Dermis microvascular lymphatic vessel endothelial cell (primary cell): ENCODE data around the gene ITPR2. TPM values are rescaled to one million over a fixed set of nuclear protein-coding genes. Genes with fewer than 3 reads are reported as not detected.

Experiments
- DNase-seq, 2 donors: peaks; one replicate each; pipeline versions ENCODE4 v3.0.0 to v3.0.0-alpha.2; 2010; ENCODE audit warnings: low read depth in 2 of 2
- total RNA-seq: library from RNA; depleted of rRNA; stranded (reverse); fragments of >200 nt; gene quantifications from 2 replicates; pipeline ENCODE4 v1.2.1, GENCODE V29; 2014

The ITPR2 gene
- total RNA-seq, 1 donor from 2014 or later: 28.0 TPM

DNA sequence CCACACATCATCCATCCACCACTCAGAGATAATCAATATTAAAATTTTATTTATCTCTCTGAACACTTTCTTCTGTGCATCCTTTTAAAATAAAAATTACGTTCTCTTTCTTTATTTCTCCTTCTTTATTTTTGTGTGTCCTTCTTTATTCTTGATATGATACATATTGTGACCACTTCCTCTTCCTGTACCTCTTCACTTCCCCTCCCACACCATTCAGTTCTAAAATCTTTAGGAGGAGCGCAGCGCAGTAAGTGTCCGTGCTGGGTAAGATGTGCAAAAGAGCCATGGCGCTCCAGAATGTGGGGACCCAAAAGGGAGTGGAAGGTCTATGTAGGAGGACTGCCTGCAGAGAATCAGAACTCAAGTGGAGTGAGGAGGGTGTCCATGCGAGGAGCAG, 256.7 kb downstream of the ITPR2 start:
- DNase-seq: no peak

DNA sequence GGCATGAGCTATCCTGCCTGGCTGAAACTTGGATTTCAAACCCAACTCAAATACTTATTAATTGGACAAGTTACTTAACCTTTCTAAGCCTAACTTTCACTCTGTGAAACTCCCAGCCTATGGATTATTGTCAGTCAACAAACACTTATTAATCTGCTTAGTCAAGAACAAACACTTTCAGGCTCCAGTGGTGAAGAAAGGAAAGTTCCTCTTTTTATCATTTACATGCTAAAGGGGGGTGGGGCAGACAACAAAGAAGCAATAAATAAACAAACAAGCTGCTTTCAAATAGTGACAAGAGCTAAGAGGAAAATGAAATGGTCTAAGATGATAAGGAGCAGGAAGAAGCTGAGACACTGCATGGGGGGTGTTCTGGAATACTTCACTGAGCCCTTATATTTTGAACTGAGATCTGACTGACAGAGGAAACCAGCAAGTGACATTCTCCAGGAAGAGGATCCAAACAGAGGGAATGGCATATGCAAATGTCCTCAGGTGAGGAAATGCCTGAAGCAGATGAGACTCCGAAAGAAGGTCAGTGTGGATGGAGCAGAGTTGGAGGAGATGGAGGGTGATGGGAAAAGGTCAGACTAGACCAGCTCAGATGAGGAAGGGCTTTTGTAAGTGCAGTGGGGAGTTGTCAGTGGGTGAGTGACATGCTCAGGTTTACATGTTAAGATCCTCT, 259.6 kb downstream of the ITPR2 start:
- DNase-seq: no peak

DNA sequence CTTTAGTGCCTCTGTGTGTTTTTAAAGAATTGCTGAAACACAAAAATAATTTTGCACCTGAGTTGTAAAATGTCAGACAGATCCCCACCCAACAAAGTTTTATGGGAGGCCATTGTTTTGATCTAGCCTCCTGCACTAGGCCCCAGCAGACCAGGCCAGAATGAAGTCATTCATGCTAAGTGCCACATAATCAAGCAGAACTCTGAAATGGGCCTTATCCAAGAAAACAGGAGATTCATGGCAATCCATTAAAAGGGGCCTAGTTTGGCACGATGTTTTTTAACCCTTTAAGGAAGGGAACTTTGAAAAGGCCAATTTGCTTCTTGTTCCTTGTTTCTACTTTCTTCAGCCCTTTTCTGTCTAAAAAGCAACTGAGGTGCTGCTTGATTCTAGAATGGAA, 260.9 kb downstream of the ITPR2 start:
- no peak for DNase-seq

DNA sequence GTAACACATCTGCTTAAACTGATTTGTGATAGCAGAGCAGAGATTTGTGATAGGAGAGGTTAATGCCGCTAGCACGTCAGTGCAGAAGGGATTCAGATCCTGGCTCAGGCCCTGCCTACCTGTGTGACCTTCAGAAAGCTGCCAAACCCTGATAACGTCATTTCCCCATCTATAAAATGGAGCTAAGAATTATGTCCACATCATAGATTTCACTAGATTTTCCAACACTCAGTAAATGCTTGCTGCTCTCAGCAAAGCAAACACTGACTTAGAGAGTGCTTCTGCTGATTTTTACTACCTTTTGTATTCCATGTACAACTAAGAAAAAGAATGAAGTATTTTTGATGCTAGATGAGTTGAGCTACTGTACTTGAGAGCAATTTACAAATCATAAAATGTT, 261.4 kb downstream of the ITPR2 start:
- DNase-seq: no peak

DNA sequence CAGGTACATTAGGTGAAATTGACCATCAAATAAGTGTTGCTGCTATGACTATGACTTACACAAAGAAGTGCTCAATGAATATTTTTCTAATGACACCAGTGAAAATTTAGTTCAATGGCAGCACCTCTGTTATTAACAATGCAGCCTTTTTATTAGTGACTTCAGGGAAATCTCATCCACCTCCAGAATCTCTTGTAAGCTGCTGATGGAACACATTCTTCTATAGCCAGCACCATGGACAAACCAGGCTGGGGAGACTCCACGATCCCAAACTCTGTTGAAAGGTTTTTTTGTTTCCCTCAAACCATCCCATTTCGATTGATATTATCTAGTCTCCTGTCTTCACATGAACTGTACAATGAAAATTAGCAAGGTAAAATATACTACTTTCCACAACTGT, 265.9 kb downstream of the ITPR2 start:
- DNase-seq: no peak

DNA sequence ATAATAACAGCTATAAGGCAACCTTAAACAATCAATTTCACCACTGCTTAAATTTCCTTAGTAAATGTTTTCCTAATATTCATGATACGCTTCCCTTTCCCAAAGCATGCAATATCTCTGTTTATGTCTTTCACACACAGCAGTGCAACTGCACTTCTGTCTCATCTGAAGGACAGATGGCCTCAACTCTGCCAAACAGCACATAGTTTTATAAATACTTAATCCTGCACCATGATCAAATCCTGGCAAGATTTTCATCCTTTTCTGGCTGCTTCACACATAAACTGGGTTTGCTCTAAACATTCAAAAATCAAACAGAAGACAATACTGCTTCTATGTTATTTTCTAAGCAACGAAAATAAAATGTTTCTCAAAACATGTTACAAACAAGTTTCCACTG, 266.3 kb downstream of the ITPR2 start:
- no peak for DNase-seq

DNA sequence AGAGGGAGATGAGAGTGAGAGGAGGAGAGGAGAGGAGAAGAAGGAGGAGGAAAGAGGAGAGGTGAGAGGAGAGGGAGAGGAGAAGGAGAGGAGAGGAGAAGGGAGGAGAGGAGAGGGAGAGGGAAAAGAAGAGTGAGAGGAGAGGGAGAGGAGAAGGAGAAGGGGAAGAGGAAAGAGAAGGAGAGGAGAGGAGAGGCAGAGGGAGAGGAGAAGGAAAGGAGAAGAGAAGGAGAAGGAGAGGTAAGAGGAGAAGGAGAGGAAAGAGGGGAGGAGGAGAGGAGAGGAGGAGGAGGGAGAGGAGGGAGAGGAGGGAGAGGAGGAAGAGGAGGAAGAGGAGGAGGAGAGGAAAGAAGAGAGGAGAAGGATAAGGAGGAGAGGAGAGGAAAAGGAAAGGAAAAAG, 266.8 kb downstream of the ITPR2 start:
- no peak for DNase-seq

DNA sequence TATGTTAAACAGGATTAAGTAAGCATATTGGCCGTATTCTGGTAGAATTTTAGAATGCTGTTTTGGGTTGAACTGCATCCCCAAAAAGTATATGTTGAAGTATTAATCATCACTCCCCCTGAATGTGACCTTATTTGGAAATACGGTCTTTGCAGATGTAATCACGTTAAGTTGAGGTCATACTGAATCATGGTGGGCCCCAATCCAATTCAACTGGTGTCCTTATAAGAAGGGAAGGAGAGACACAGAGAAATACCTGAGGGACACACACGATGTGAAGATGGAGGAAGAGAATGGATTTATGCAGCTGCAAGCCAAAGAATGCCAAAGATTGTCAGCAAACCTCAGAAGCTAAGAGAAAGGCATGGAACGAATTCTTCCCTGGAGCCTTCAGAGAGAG, 268.6 kb downstream of the ITPR2 start:
- DNase-seq: no peak

DNA sequence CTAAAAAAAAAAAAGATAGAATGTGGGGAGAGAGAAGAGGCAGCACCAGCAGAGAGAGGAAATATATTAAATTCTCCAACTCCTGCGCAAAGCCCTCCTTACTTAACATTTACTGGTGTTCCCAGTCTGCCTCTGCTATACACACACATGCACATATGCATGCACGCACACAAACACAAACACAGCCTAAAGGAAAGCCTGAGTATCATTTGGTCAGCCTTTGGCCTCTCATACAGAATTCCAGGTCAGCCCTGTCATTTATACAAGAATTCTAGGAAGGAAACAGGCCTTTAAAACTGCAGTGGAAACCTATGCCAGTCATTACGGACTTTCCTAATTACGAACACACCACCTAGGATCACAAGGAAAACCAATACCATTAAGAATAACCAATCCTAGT, 269.4 kb downstream of the ITPR2 start:
- peak; percentile 28 to 58 for DNase-seq

DNA sequence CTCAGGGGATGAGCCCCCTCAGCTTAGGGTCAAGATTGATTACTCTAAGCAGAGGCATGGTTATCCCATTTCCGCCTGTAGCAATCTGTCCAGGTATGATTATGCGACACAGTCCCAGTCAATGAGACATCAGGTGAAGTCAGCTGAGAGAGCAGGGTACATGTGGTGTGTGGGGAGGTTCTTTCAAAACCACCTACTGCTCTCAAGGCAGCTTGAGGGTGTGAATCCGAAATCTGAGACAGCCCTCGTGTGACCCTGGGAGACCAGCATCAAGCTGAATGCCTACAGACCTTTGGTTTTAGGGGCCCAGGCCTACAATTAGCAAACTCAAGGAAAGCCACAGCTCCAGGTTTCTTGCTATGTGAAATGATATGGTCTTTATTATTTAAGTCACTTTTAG, 275.7 kb downstream of the ITPR2 start:
- DNase-seq: no peak

DNA sequence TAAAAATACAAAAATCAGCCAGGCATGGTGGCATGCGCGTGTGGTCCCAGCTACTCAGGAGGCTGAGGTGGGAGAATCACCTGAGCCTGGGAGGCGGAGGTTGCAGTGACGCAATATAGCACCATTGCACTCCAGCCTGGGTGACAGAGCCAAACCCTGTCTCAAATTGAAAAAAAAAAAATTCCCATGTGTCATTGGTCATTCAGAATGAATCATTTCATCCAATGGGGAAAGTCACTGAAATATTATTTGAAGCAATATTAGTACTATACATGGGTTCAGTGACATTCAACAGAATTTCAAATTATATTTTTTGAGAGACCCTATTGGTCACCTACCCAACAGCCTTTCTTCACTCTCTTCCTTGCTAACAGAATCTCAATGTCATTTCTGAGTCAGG, 276.1 kb downstream of the ITPR2 start:
- no peak for DNase-seq

DNA sequence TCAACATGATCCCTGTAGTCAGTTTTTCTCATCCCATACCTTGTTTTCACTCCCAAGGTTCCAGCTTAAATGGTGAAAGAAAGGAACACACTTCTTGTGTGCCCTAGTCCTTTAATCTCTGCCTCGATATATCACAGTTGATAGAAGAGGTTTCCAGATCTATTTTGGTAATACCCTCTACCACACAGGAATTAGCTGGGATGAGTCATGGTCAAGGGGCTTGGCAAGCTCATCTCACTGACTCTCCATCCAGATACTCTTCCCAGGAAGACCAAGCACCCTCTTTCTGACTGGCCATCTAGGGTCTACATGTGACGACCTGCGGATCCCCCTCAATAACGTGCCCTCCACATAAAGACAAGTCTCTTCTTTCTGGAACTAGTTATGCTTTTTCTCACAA, 277.9 kb downstream of the ITPR2 start:
- DNase-seq: no peak

DNA sequence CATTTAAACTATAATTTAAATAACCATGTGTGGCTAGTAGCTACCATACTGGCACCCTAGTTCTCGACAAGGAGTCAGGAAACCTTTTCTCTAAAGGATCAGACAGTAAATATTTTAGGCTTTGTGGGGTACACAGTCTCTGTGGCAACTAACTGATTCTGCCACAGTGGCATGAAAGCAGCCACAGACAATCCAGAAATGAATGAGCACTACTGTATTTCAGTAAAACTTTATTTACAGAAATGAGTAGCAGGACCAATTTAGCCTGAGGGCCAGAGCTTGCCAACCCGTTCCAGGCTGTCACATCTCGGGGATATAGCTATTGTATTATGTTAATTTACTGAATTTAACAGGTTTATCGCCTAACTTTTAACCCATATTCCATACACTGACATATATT, 278.7 kb downstream of the ITPR2 start:
- no peak for DNase-seq

DNA sequence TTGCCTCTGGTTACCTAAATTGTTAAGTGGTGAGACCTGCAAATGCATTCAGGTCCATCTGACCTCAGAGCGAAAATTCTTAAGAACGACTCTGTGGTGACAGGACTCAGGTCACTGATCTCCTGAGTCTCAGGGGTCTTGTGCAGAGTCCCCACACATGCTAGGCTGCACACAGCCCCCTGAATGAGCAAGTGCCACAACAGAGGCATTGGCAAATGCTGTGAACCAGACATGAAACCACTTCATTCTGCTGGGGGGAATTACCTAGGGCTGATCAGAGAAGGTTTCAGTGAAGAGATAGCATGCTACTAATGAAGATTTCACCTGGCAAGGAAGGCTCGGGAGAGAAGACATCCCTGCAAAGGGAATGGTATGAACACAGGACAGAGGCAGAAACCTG, 281.6 kb downstream of the ITPR2 start:
- no peak for DNase-seq

DNA sequence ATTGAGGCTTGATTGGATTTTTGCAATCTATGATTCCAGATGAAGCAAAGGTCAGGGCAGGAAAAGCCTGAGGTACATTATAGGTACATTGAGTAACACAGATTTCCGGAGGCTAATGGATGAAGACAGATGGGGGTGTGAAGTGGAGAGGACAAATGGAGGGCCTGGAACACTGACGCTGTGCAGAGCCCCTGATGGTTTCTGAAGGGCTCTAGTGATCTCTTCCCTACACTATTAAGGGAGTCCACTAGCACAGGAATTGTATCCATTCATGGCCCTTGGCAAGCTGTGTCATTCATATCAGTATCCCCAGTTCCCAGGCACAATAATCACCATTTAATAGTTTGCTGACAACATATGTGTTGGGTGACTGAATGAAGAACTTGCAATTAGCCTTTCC, 284.8 kb downstream of the ITPR2 start:
- no peak for DNase-seq

DNA sequence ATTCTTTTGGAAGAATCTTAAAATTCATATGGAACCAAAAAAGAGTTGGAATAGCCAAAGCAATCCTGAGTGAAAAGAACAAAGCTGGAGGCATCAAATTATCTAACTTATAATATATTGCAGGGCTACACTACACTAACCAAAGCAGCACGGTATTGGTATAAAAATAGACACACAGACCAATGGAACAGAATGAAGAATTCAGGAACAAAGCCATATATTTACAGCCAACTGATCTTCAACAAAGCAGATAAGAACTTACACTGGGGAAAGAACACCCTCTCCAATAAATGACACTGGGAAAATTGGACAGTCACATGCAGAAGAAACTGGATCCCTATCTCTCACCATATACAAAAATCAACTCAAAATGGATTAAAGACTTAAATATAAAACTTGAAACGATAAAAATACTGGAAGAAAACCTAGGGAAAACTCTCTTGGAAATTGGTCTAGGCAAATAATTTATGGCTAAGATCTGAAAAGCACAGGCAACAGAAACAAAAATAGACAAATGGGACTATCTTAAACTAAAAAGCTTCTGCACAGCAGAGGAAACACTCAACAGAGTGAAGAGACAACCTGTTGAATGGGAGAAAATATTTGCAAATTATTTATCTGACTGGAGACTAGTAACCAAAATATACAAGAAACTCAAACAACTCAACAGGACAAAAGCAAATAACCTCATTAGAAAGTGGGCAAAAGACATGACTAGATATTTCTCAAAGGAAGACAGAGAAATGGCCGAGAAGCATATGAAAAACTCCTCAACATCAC, 286.3 kb downstream of the ITPR2 start:
- no peak for DNase-seq

DNA sequence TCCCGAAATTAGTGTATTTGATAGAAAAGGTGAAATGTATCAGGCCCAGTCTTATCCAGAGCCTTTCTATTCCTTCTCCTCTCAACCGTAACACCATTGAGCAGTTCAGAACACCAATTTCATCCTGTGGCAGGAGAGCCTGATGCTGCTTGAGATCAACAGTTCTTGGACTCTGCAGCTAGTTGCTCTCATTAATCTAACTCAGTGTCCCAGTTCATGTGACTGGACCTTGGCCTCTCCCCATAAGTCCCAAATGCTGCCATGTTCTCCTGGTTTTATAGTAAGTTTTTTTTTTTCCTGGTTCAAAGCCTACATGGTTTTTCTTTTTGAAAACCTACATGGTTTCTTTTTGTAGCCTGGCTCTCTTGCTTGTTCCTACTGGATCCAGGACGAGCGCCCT, 293.9 kb downstream of the ITPR2 start:
- DNase-seq: no peak

DNA sequence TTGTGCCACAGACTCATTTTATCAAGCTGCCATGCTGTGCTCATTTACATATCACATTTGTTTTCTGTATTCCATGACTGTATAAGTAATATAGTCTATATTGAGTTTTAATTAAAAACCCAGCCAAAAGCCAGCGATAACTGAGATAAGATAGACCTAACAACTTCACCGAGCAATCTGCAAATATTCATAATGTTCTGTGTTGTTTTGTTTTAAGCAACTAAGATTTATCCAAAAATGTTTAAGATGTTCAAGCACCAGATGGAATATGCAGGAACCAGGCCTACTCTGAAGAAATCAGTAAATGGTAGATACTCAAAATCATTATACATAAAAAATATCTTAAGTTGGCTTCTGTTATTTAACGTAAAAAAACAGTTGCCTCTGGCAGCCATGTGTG, 295.3 kb downstream of the ITPR2 start:
- no peak for DNase-seq

DNA sequence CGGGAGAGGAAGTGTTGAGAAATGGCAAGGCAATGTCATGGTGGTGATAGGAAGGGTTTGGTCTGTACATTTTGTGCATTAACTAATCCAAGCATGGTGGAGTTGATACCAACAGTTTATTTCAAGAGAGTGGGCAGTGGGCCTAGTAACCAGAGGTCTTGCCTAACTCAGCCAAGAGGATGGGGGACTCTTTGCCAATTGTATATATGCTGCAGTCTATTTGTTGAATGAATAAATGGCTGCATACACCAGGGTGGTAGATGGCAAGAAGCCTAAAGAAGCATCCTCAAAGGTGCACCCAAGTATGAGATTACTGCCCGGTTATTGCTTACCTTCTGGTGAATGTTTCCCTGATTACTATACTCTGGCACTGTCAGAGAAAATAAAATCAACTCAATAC, 295.9 kb downstream of the ITPR2 start:
- DNase-seq: no peak

DNA sequence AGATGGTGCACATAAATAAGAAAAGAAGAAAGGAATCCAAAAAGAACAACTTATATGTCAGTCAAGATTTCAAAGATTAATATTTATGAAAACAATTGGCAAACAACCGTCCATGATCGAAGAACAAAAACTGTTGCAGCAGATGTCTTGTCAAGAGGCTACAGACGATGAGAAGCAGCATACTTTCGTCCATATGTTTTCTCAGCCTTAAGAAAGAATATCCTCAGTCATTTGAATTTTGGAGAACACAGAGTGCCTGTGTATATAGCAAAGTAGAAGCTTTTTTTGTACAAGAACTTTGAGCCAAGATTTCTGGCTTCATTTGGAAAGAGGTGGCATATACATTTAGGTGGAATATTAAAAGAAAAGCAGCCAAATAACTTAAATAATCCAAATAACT, 297.2 kb downstream of the ITPR2 start:
- no peak for DNase-seq

DNA sequence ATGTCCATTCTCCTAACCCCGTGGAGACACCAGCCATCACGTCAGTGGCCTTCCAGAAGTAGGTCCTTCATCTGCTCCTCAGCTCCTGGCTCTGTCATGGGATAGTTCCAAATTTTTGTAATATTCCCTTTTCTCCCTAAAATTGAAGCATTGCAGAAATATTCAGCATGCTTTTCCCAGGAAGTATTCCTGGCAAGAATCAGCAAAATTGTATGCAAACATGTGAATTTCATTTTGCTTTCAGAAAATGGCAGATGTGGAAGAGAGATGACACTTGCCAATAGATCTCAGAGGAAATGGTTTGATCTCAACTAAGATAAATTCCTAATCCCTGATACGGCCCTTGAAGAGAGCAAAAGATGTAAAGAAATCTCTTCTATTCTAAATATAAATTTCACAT, 298.9 kb downstream of the ITPR2 start:
- DNase-seq: no peak

DNA sequence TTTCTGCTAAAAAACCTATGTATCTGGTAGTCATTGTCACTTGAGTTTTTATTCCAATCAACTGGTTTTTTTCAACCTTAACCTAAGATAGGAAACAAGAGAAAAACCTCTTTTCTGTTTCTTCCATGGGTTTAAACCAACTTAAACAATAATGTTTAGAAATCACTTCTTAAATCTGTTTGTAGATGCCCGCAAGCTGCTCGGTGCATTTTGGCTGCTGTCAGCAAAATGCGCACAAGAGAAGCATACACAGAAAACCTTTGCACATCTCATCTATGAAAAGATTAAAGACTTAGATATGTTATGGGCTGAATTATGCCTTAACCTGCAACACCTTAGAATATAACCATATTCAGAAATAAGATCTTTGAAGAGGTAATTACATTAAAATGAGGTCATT, 299.8 kb downstream of the ITPR2 start:
- DNase-seq: no peak

DNA sequence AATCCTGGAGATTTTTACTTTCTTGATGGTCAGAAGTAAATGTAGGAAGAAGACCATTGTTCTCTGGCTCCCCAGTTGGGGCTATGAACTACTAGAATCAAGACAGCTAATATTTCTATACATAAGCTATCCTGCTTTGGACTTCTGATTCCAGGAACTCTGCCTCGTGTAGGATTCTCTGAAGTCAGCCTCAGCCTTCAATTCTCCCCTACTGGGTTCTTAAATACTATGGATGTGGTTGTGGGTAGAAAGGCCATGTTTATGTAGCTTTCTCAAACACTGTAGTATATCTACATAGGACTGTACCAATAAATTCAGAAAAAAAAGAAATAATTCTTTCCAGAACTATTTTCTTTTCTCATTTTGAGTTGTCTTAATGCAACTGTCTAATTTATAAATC, 302.5 kb downstream of the ITPR2 start:
- DNase-seq: no peak

DNA sequence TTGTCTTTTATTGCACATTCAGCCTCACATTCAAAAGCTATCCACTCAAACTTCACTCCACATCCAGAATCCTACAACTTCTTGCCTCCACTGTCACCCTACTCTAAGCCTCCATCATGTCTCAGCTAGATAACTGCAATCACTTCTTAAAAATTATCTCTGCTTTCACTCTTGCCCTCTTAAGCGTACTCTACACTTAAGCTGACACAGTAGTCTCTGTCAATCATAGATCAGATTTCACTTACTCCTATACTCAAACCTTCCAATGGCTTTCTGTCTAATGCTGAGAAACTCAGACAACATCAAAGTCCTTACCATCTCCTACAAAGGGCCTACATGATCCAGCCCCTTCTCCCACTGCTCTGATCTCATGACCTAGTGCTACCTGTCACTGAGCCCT, 304.1 kb downstream of the ITPR2 start:
- no peak for DNase-seq
